H9 (cell line): ENCODE data around the gene TAS2R3. TPM values are rescaled to one million over a fixed set of nuclear protein-coding genes. Genes with fewer than 3 reads are reported as not detected.

Experiments
- DNase-seq: peaks from one replicate; pipeline ENCODE4 v3.0.0-alpha.2; 2017
- H2AFZ ChIP-seq: one replicate; pipeline ENCODE4 v1.6.1; 2013; ENCODE audit warnings: mild to moderate bottlenecking, low read length, control low read depth, moderate library complexity
- H2AK5ac ChIP-seq: 2 replicates; pipeline ENCODE4 v1.6.1; 2013; ENCODE audit warnings: low read length, control low read depth, mixed read lengths; ENCODE audit not compliant: insufficient read length
- H2BK120ac ChIP-seq: one replicate; pipeline ENCODE4 v1.6.1; 2013; ENCODE audit warnings: low read depth, mild to moderate bottlenecking, low read length, control low read depth, inconsistent platforms; ENCODE audit not compliant: poor library complexity, severe bottlenecking
- H2BK12ac ChIP-seq: 2 replicates; pipeline ENCODE4 v1.6.1; 2013; ENCODE audit warnings: low read length, control low read depth, mixed read lengths, low read depth; ENCODE audit not compliant: insufficient read length
- H2BK15ac ChIP-seq: 2 replicates; pipeline ENCODE4 v1.6.1; 2013; ENCODE audit warnings: low read depth, low read length, control low read depth
- H2BK20ac ChIP-seq: one replicate; pipeline ENCODE4 v1.6.1; 2013; ENCODE audit warnings: low read depth, mild to moderate bottlenecking, low read length, control low read depth, inconsistent platforms; ENCODE audit not compliant: poor library complexity, severe bottlenecking
- H2BK5ac ChIP-seq: 2 replicates; pipeline ENCODE4 v1.6.1; 2013; ENCODE audit warnings: low read length, control low read depth, mixed read lengths; ENCODE audit not compliant: insufficient read length
- H3K14ac ChIP-seq: 2 replicates; pipeline ENCODE4 v1.6.1; 2013; ENCODE audit warnings: low read length, control low read depth; ENCODE audit not compliant: insufficient read depth
- H3K18ac ChIP-seq: 2 replicates; pipeline ENCODE4 v1.6.1; 2013; ENCODE audit warnings: low read depth, mild to moderate bottlenecking, mixed read lengths, low read length, control low read depth; ENCODE audit not compliant: insufficient read length
- H3K23ac ChIP-seq: 2 replicates; pipeline ENCODE4 v1.6.1; 2013; ENCODE audit warnings: low read length, control low read depth, mixed read lengths, low read depth; ENCODE audit not compliant: insufficient read length
- H3K23me2 ChIP-seq: 2 replicates; pipeline ENCODE4 v1.6.1; 2013; ENCODE audit warnings: low read depth, mild to moderate bottlenecking, mixed read lengths, low read length, control low read depth; ENCODE audit not compliant: insufficient read length, poor library complexity, severe bottlenecking
- H3K27ac ChIP-seq: 2 replicates; pipeline ENCODE4 v1.5.1; 2013; ENCODE audit warnings: low read length, control low read depth, mixed read lengths, low read depth; ENCODE audit not compliant: insufficient read length
- H3K27me3 ChIP-seq: 2 replicates; pipeline ENCODE4 v1.6.1; 2013; ENCODE audit warnings: low read length, control low read depth, inconsistent platforms; ENCODE audit not compliant: insufficient read depth
- H3K4ac ChIP-seq: 2 replicates; pipeline ENCODE4 v1.6.1; 2013; ENCODE audit warnings: low read depth, mild to moderate bottlenecking, control low read depth, inconsistent platforms, low read length, moderate library complexity
- H3K4me1 ChIP-seq: 2 replicates; pipeline ENCODE4 v1.6.1; 2013; ENCODE audit warnings: low read length, control low read depth, inconsistent platforms; ENCODE audit not compliant: insufficient read depth
- H3K4me2 ChIP-seq: 2 replicates; pipeline ENCODE4 v1.6.1; 2013; ENCODE audit warnings: low read length, control low read depth, mixed read lengths; ENCODE audit not compliant: insufficient read length, insufficient read depth
- H3K56ac ChIP-seq: 2 replicates; pipeline ENCODE4 v1.6.1; 2013; ENCODE audit warnings: low read depth, mild to moderate bottlenecking, mixed read lengths, low read length, control low read depth; ENCODE audit not compliant: insufficient read length
- H3K79me1 ChIP-seq: 2 replicates; pipeline ENCODE4 v1.6.1; 2013; ENCODE audit warnings: low read depth, mild to moderate bottlenecking, moderate library complexity, low read length, control low read depth, inconsistent platforms; ENCODE audit not compliant: insufficient read depth, poor library complexity, severe bottlenecking
- H3K79me2 ChIP-seq: 2 replicates; pipeline ENCODE4 v1.6.1; 2013; ENCODE audit warnings: low read length, control low read depth, inconsistent platforms; ENCODE audit not compliant: insufficient read depth
- H3K9ac ChIP-seq: 2 replicates; pipeline ENCODE4 v1.6.1; 2013; ENCODE audit warnings: low read length, control low read depth, mixed read lengths; ENCODE audit not compliant: insufficient read length; ENCODE audit errors: extremely low read depth
- H3K9me3 ChIP-seq: one replicate; pipeline ENCODE4 v1.6.1; 2013; ENCODE audit warnings: low read depth, low read length, inconsistent platforms; ENCODE audit not compliant: control insufficient read depth
- H3T11ph ChIP-seq: one replicate; pipeline ENCODE4 v1.6.1; 2013; ENCODE audit warnings: mild to moderate bottlenecking, low read length, control low read depth, inconsistent platforms
- H4K20me1 ChIP-seq: one replicate; pipeline ENCODE4 v1.6.1; 2013; ENCODE audit not compliant: control insufficient read depth, insufficient read length, insufficient read depth
- H4K5ac ChIP-seq: 2 replicates; pipeline ENCODE4 v1.6.1; 2013; ENCODE audit warnings: low read depth, mild to moderate bottlenecking, mixed read lengths, low read length, control low read depth; ENCODE audit not compliant: insufficient read length
- H4K8ac ChIP-seq: replicated peaks from 2 replicates; pipeline ENCODE4 v1.6.1; 2013; ENCODE audit warnings: low read length, control low read depth, mixed read lengths, low read depth; ENCODE audit not compliant: insufficient read length
- H4K91ac ChIP-seq: 2 replicates; pipeline ENCODE4 v1.6.1; 2013; ENCODE audit warnings: low read depth, mild to moderate bottlenecking, moderate library complexity, mixed read lengths, low read length, control low read depth; ENCODE audit not compliant: insufficient read length
- H3K27ac Mint-ChIP-seq, 3 experiments: 2 replicates in 2 of 3; 3 replicates in 1 of 3; pipeline ENCODE4 v1.8.0; 2020 to 2021; ENCODE audit warnings: mixed read lengths in 3 of 3, mild to moderate bottlenecking in 1 of 3, moderate library complexity in 1 of 3
- H3K27me3 Mint-ChIP-seq: 2 replicates; pipeline ENCODE4 v1.8.0; 2021; ENCODE audit warnings: low read depth, mild to moderate bottlenecking, moderate library complexity, mixed read lengths
- H3K36me3 Mint-ChIP-seq, 3 experiments: 2 replicates in 2 of 3; 3 replicates in 1 of 3; pipeline ENCODE4 v1.8.0; 2020 to 2021; ENCODE audit warnings: low read depth in 3 of 3, mixed read lengths in 3 of 3; ENCODE audit not compliant: insufficient read depth in 1 of 3
- H3K4me1 Mint-ChIP-seq, 2 experiments: 2 replicates each; pipeline ENCODE4 v1.8.0; 2020; ENCODE audit warnings: mixed read lengths in 2 of 2
- H3K4me3 Mint-ChIP-seq, 2 experiments: 2 replicates in 1 of 2; 3 replicates in 1 of 2; pipeline ENCODE4 v1.8.0; 2020 to 2021; ENCODE audit warnings: mild to moderate bottlenecking in 2 of 2, mixed read lengths in 2 of 2, moderate library complexity in 1 of 2
- H3K9me3 Mint-ChIP-seq, 2 experiments: 2 replicates in 1 of 2; 3 replicates in 1 of 2; pipeline ENCODE4 v1.8.0; 2020; ENCODE audit warnings: mild to moderate bottlenecking in 2 of 2, mixed read lengths in 2 of 2, moderate library complexity in 1 of 2
- CTCF ChIP-seq: fragments of 200-600 bp; sonication (generic); conservative IDR thresholded peaks from 3 replicates; pipeline ENCODE4 v1.8.0; 2021; ENCODE audit warnings: antibody characterized with exemption, mild to moderate bottlenecking
- WGBS: extraction: QIAGEN DNeasy Blood & Tissue Kit; methylation state at CpG from one replicate; pipeline ENCODE4 v1.1.7; 2013; ENCODE audit warnings: missing lambda C conversion rate, low lambda C conversion rate, mixed read lengths; ENCODE audit not compliant: insufficient read length; ENCODE audit errors: extremely low coverage; 5-methylcytosine and 5-hydroxymethylcytosine counted together
- total RNA-seq: library from RNA; stranded (reverse); gene quantifications from 2 replicates; pipeline ENCODE4 v1.2.1, GENCODE V29; 2021

The TAS2R3 gene
- total RNA-seq, 1 experiment from 2014 or later: 1.2 TPM

- Histone ChIP-seq H3K14ac (peak overlapping the region; percentile 96), H2AFZ (no peak overlapping the region), H2BK5ac (peak overlapping the region; percentile 20), H3K4ac (no peak overlapping the region; the same call in 1 of the 2 replicates), H2BK120ac (peak overlapping the region; percentile 7), H3K79me2 (peaks cover 16% of the 10 kb centered on the region), H4K91ac (no peak overlapping the region), H2BK12ac (no peak overlapping the region), H3K56ac (no peak overlapping the region), H3K23me2 (peaks cover 3% of the 10 kb centered on the region), H3T11ph (no peak overlapping the region), H3K27ac (peak overlapping the region; percentile 15), H3K23ac (no peak overlapping the region), H3K79me1 (peaks cover 8% of the 10 kb centered on the region), H3K9ac (peak overlapping the region; percentile 98), H4K5ac (peak overlapping the region; percentile 38), H2BK15ac (no peak overlapping the region), H4K8ac (no peak overlapping the region), H3K18ac (peak overlapping the region; percentile 92), H3K4me1 (peaks cover 3% of the 10 kb centered on the region; the same call in 1 of the 2 replicates), H3K4me2 (peak overlapping the region; percentile 84), H2BK20ac (no peak overlapping the region), H3K9me3 (no peaks in the 10 kb centered on the region), H3K27me3 (no peaks in the 10 kb centered on the region), H4K20me1 (no peaks in the 10 kb centered on the region), H2AK5ac (no peak overlapping the region)
- WGBS: no CpG with 5 or more reads among the region's 6 CpGs
- peaks cover 32 to 45% (median 42%) of the 10 kb centered on the region in 3 experiments for H3K36me3 Mint-ChIP-seq
- H3K4me3 Mint-ChIP-seq: peak overlapping the region; percentile 96 to 99
- peaks cover 0 to 2% of the 10 kb centered on the region in 2 experiments; a peak in 1 of 5 replicates for H3K9me3 Mint-ChIP-seq
- peak overlapping the region; percentile 99 to 100 (median 99) for H3K27ac Mint-ChIP-seq
- peaks cover 13 to 23% of the 10 kb centered on the region in 2 experiments for H3K4me1 Mint-ChIP-seq
- TF ChIP-seq CTCF: no peak
- no peak for DNase-seq
- no peaks in the 10 kb centered on the region for H3K27me3 Mint-ChIP-seq
These were observed 25.3 kb upstream of the TAS2R3 start for GRCh38 chr7:141738592-141739013.
